ENCODE results near the gene MSRB1. TPM values are rescaled to one million over a fixed set of nuclear protein-coding genes. Genes with fewer than 3 reads are reported as not detected.

The MSRB1 gene, protein sequence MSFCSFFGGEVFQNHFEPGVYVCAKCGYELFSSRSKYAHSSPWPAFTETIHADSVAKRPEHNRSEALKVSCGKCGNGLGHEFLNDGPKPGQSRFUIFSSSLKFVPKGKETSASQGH
- 4.1 TPM for total RNA-seq

GRCh38 chr16:1942810-1943726 lies at the start of gene MSRB1:
Gene MSRB1, minus strand, starts transcription at chr16:1943199. Its CDS starts 43 bp downstream, at chr16:1943156.
- DNase-seq (ENCODE audit: low spot score in 2 of 2) (peak; percentile 99 to 100), FAIRE-seq (peak; percentile 8)

- DNase-seq (ENCODE audit: low spot score in 2 of 2): peak; percentile 91 to 97
- FAIRE-seq: no peak
Measured at GRCh38 chr16:1991948-1992703, 49.1 kb upstream of the MSRB1 start.

GRCh38 chr16:1991588-1991947 lies 48.6 kb upstream of the MSRB1 start:
- no peak for FAIRE-seq

GRCh38 chr16:1991135-1991551 lies 48.1 kb upstream of the MSRB1 start:
- DNase-seq (ENCODE audit: low spot score in 2 of 2): no peak
- FAIRE-seq: no peak

More at GRCh38 chr16:1991588-1991947, 48.6 kb upstream of the MSRB1 start:
- DNase-seq (ENCODE audit: low spot score in 2 of 2): no peak

GRCh38 chr16:1990351-1991134 lies 47.5 kb upstream of the MSRB1 start:
- no peak for FAIRE-seq
- DNase-seq (ENCODE audit: low spot score in 2 of 2): no peak

DNA sequence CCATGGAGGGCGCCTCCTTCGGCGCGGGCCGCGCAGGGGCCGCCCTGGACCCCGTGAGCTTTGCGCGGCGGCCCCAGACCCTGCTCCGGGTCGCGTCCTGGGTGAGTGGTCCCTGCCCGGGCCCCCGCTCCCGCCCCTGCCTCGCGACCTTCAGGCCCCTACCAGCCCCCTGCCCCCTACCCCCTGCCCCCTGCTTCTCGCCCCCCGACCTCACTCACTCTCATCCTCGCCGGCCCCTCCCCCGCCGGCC lies 47.0 kb upstream of the MSRB1 start:
- DNase-seq (ENCODE audit: low spot score in 2 of 2) (no peak), FAIRE-seq (no peak)

DNA sequence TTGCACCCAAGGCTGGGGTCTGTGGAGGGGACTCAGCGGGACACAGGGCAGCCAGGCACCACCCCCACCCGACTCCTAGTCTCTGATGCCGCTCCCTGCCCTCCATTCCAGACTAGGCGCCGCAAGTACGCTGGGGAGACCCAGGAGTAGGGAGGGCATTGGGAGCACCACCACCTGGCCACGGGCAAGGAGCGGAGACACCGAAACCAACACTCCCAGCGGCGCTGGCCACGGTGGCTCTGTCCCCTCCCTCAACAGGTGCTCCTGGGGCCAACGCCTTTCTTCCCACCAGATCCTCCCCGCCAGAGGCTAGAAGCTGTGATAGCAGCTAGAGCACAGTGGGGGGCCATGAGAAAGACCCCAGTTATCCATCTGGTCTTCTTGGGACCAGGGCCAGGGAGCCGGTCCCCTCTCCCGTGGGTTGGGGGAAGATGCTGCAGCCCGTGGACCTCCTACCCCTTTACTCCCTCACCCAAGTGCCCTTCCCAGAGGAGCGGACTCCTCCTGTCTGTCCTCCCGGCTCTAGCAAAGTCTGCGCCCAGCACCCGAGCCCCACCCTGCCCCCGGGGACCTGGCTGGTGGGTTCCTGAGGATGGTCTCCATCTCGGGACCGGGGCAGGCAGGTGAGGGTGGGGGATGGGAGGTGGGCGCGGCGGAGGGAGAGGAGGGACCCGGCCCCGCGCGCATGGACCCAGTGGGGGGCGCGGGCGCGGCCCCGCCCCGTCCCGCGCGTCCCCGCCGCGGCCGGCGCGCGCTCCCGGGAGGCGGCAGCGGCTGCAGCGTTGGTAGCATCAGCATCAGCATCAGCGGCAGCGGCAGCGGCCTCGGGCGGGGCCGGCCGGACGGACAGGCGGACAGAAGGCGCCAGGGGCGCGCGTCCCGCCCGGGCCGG lies 46.5 kb upstream of the MSRB1 start, which contains the start of gene SYNGR3:
TSS of gene SYNGR3 (plus strand) at position 762 of the 892 bp plus-strand sequence. CDS start 133 bp downstream, outside the sequence.
- DNase-seq (ENCODE audit: low spot score in 2 of 2) (no peak), FAIRE-seq (no peak)

GRCh38 chr16:1987198-1987597 lies 44.2 kb upstream of the MSRB1 start:
- DNase-seq (ENCODE audit: low spot score in 2 of 2) (no peak), FAIRE-seq (no peak)

DNA sequence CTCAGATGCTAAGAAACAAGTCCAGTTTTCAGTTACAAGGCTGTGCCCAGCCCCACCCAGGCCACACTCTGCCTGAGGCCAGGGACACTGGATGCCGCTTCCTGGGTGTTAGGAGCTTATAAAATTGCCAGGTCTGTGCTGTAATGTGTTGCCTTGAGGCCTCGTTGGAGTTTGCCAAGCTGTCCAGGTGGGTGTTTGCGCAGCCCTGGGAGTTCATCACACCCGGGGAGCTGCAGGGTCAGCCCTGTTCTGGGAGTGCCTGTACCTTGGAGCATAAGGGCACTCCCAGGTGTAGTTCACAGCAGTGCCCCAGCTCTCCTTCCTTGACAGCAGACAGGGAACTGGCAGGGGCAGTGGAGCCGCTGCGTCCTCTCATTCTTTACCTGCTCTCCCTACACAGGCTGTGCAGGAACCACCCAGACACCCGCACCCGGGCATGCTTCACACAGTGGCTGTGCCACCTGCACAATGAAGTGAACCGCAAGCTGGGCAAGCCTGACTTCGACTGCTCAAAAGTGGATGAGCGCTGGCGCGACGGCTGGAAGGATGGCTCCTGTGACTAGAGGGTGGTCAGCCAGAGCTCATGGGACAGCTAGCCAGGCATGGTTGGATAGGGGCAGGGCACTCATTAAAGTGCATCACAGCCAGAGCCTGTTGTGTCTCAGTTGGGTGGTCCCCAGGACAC lies 42.6 kb upstream of the MSRB1 start:
- no peak for DNase-seq (ENCODE audit: low spot score in 2 of 2)
- FAIRE-seq: no peak

- no peak for DNase-seq (ENCODE audit: low spot score in 2 of 2)
- no peak for FAIRE-seq
Measured at GRCh38 chr16:1984347-1985225, 41.6 kb upstream of the MSRB1 start.

- DNase-seq (ENCODE audit: low spot score in 2 of 2) (peak; percentile 100), FAIRE-seq (no peak)
Measured at GRCh38 chr16:1983544-1984346, 40.7 kb upstream of the MSRB1 start, which contains the start of gene GFER. Gene GFER, plus strand, starts transcription at chr16:1984193. Its CDS starts 26 bp downstream, at chr16:1984219.

- DNase-seq (ENCODE audit: low spot score in 2 of 2): no peak
- FAIRE-seq: no peak
Measured at GRCh38 chr16:1982991-1983543, 40.1 kb upstream of the MSRB1 start.

- peak in 1 of 2 donors; percentile 67 for DNase-seq (ENCODE audit: low spot score in 2 of 2)
Measured at GRCh38 chr16:1982013-1982433, 39.0 kb upstream of the MSRB1 start.

GRCh38 chr16:1981398-1981836 lies 38.4 kb upstream of the MSRB1 start, which contains the start of gene NOXO1:
Gene NOXO1, minus strand, starts transcription at chr16:1981469. Its CDS starts 290 bp downstream, at chr16:1981179.
- FAIRE-seq (no peak), DNase-seq (ENCODE audit: low spot score in 2 of 2) (no peak)

More at GRCh38 chr16:1982013-1982433, 39.0 kb upstream of the MSRB1 start:
- no peak for FAIRE-seq

GRCh38 chr16:1980770-1981087 lies 37.7 kb upstream of the MSRB1 start:
- FAIRE-seq (no peak), DNase-seq (ENCODE audit: low spot score in 2 of 2) (no peak)

DNA sequence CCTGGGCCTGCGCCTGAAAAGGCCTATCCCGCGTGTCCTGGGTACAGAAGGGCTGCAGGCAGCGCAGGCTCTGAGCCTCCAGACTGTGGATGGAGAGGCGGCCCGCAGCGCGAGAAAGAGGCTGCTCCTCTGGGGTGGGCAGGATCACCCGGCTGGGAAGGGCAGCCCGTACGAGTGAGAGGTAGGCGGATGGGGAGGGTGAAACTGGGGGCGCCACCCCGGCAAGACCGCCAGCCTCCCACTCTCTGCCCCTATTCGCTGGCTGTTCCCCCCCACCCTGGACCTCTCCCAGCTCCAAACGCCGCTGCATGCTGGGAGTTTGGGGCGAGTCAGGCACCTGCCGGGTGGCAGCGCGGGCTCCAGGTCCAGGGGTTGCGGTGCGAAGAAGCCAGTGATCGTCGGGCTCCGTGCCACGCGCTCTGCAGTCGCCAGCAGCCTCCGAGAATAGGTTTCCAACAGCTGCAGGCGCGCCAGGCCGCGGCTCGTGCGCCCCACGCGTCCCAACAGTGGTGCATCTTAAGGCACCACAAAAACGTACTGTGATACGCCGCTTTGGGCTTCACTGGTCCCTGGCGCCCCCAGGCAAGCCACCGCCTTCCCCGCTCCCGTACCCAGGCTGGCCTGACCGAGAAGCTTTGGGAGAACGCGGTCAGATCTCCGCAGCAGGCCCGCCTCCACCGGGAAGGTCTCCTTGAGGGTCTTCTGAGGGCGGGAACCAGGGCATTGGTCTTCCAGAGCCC lies 37.2 kb upstream of the MSRB1 start:
- FAIRE-seq (no peak), DNase-seq (ENCODE audit: low spot score in 2 of 2) (no peak)
